PC-9 (cell line): ENCODE data around the gene B4GALT6. TPM values are rescaled to one million over a fixed set of nuclear protein-coding genes. Genes with fewer than 3 reads are reported as not detected.

Source experiments
- BruUV-seq: library from RNA; stranded (reverse); fragments of 400-500 nt; replicated peaks from 2 replicates; lab custom pipeline; 2021; lab: Mats Ljungman, UMichigan
- CTCF ChIA-PET: fragments of 300-600 bp; sonication (Branson Sonifier 250); formaldehyde crosslinking; loops from one replicate; lab custom pipeline; 2022; ENCODE audit warnings: antibody characterized with exemption; lab: Charles Lee
- POLR2A ChIA-PET: fragments of 300-600 bp; sonication (Branson Sonifier 250); formaldehyde crosslinking; loops from one replicate; lab custom pipeline; 2022; ENCODE audit warnings: antibody characterized with exemption; ENCODE audit not compliant: unreplicated experiment; lab: Charles Lee
- DNase-seq, 2 experiments: peaks; one replicate each; pipeline versions ENCODE4 v3.0.0 to v3.0.0-alpha.2; 2015 to 2022; ENCODE audit warnings: mixed read lengths in 1 of 2
- H2AFZ ChIP-seq: fragments of 200-600 bp; sonication (generic); 2 replicates; pipeline ENCODE4 v1.8.1; 2017; ENCODE audit warnings: antibody characterized with exemption
- H3F3A ChIP-seq: fragments of 200-600 bp; sonication (generic); 2 replicates; pipeline ENCODE4 v1.8.1; 2017; ENCODE audit warnings: antibody characterized with exemption, mild to moderate bottlenecking, low read depth; ENCODE audit not compliant: insufficient read depth
- H3K27ac ChIP-seq: fragments of 200-600 bp; sonication (generic); 2 replicates; pipeline ENCODE4 v1.6.1; 2016; ENCODE audit warnings: mixed run types
- H3K27me3 ChIP-seq: fragments of 200-600 bp; sonication (generic); 2 replicates; pipeline ENCODE4 v1.6.1; 2016; ENCODE audit warnings: low read depth, mixed run types; ENCODE audit not compliant: insufficient read depth
- H3K36me3 ChIP-seq: fragments of 200-600 bp; sonication (generic); 2 replicates; pipeline ENCODE4 v1.6.1; 2016; ENCODE audit warnings: low read depth, mixed run types
- H3K4me1 ChIP-seq: fragments of 200-600 bp; sonication (generic); replicated peaks from 2 replicates; pipeline ENCODE4 v1.6.1; 2016; ENCODE audit warnings: mixed run types; ENCODE audit not compliant: insufficient read depth
- H3K4me2 ChIP-seq: fragments of 200-600 bp; sonication (generic); 2 replicates; pipeline ENCODE4 v1.6.1; 2017; ENCODE audit warnings: mixed run types
- H3K4me3 ChIP-seq: fragments of 200-600 bp; sonication (generic); 2 replicates; pipeline ENCODE4 v1.6.1; 2016; ENCODE audit warnings: mixed run types
- H3K79me2 ChIP-seq: fragments of 200-600 bp; sonication (generic); 2 replicates; pipeline ENCODE4 v1.6.1; 2017; ENCODE audit warnings: low read depth, mixed run types
- H3K9me2 ChIP-seq: fragments of 200-600 bp; sonication (generic); 2 replicates; pipeline ENCODE4 v1.8.1; 2017; ENCODE audit warnings: mild to moderate bottlenecking; ENCODE audit not compliant: insufficient read depth
- H3K9me3 ChIP-seq: fragments of 200-600 bp; sonication (generic); 2 replicates; pipeline ENCODE4 v1.8.1; 2016; ENCODE audit warnings: low read depth; ENCODE audit not compliant: insufficient read depth
- H4K20me1 ChIP-seq: fragments of 200-600 bp; sonication (generic); 2 replicates; pipeline ENCODE4 v1.8.1; 2017; ENCODE audit not compliant: insufficient read depth
- CTCF ChIP-seq: fragments of 200-600 bp; sonication (generic); conservative IDR thresholded peaks from 2 replicates; pipeline ENCODE4 v1.6.1; 2017; ENCODE audit warnings: mixed run types, antibody characterized with exemption, mild to moderate bottlenecking, moderate library complexity
- EZH2 ChIP-seq: fragments of 200-600 bp; sonication (generic); IDR thresholded peaks from 2 replicates; pipeline ENCODE4 v1.8.0; 2017; ENCODE audit warnings: antibody characterized with exemption, low read depth
- intact Hi-C: fragments of 100-400 bp; cut with micrococcal nuclease; formaldehyde crosslinking; loops from one replicate; pipeline ENCODE4 v1.10.0; 2022; ENCODE audit not compliant: unreplicated experiment
- total RNA-seq: library from RNA; stranded (reverse); gene quantifications from 2 replicates; pipeline ENCODE4 v1.2.3, GENCODE V29; 2021

The B4GALT6 gene
- total RNA-seq, 1 experiment from 2014 or later = 5.3 TPM

GRCh38 chr18:31646332-31647126, 37.9 kb downstream of the B4GALT6 start:
- Histone ChIP-seq H3K27me3 (no peaks in the 10 kb centered on the region), H3K4me3 (no peak overlapping the region), H4K20me1 (no peaks in the 10 kb centered on the region), H3K9me3 (no peaks in the 10 kb centered on the region), H2AFZ (no peak overlapping the region), H3K4me1 (peaks cover 22% of the 10 kb centered on the region), H3F3A (peaks cover 12% of the 10 kb centered on the region), H3K9me2 (no peaks in the 10 kb centered on the region), H3K79me2 (no peaks in the 10 kb centered on the region), H3K27ac (no peak overlapping the region), H3K4me2 (no peak overlapping the region), H3K36me3 (no peaks in the 10 kb centered on the region)
- ChIA-PET CTCF (no interaction called here), POLR2A (no interaction called here)
- no peak for TF ChIP-seq CTCF
- no peak for TF ChIP-seq EZH2
- intact Hi-C loops = no loop called here
- BruUV-seq = no TSS peak
- no peak for DNase-seq

GRCh38 chr18:31645411-31645810, 39.0 kb downstream of the B4GALT6 start:
- Histone ChIP-seq H3K79me2 (no peaks in the 10 kb centered on the region), H2AFZ (no peak overlapping the region), H3K4me1 (peaks cover 22% of the 10 kb centered on the region), H3K4me3 (no peak overlapping the region), H3K4me2 (no peak overlapping the region), H3K27me3 (no peaks in the 10 kb centered on the region), H4K20me1 (no peaks in the 10 kb centered on the region), H3K9me2 (no peaks in the 10 kb centered on the region), H3K9me3 (no peaks in the 10 kb centered on the region), H3F3A (peaks cover 12% of the 10 kb centered on the region), H3K27ac (no peak overlapping the region), H3K36me3 (no peaks in the 10 kb centered on the region)
- intact Hi-C loops = no loop called here
- POLR2A ChIA-PET = no interaction called here
- TF ChIP-seq EZH2 (no peak), CTCF (no peak)
- BruUV-seq = no TSS peak
- CTCF ChIA-PET = interaction anchor here (0.5 kb wide), 1 partner anchor 391 kb away, joined by 7 read pairs; no protein-coding TSS in a partner anchor
- no peak for DNase-seq

- CTCF ChIA-PET = no interaction called here
- TF ChIP-seq EZH2 (no peak), CTCF (no peak)
- Histone ChIP-seq H3K27ac (no peak overlapping the region), H3K36me3 (no peaks in the 10 kb centered on the region), H3K4me3 (no peak overlapping the region), H3K4me1 (0 out of 2 replicates have a peak, but pooled peaks cover 3% of the 10 kb centered on the region), H4K20me1 (no peaks in the 10 kb centered on the region), H3K4me2 (no peak overlapping the region), H2AFZ (no peak overlapping the region), H3F3A (no peaks in the 10 kb centered on the region), H3K9me2 (no peaks in the 10 kb centered on the region), H3K27me3 (no peaks in the 10 kb centered on the region), H3K9me3 (no peaks in the 10 kb centered on the region), H3K79me2 (no peaks in the 10 kb centered on the region)
- intact Hi-C loops = no loop called here
- no TSS peak for BruUV-seq
- DNase-seq = no peak
- POLR2A ChIA-PET = no interaction called here
Measured at GRCh38 chr18:31643003-31643402, 41.4 kb downstream of the B4GALT6 start.
